AG10803 (cell line): Measurements from ENCODE around the gene CDK11B.
A peak's percentile ranks its signal among the peaks of the same experiment; 100 is the strongest.

Experiments
- DNase-seq: peaks from one replicate; pipeline ENCODE4 v3.0.0; 2010; ENCODE audit warnings: low read depth
- H3K4me3 ChIP-seq: 2 replicates; pipeline ENCODE4 v1.5.1; 2011; ENCODE audit warnings: mild to moderate bottlenecking, low read length, control low read depth
- CTCF ChIP-seq: conservative IDR thresholded peaks from 2 replicates; pipeline ENCODE4 v1.5.1; 2011; ENCODE audit warnings: mild to moderate bottlenecking, low read length, control low read depth, inconsistent platforms

Gene CDK11B

GRCh38 chr1:1616045-1616790, 42.6 kb downstream of the CDK11B start:
- TF ChIP-seq CTCF, result no peak
- DNase-seq, result peak; percentile 35

DNA sequence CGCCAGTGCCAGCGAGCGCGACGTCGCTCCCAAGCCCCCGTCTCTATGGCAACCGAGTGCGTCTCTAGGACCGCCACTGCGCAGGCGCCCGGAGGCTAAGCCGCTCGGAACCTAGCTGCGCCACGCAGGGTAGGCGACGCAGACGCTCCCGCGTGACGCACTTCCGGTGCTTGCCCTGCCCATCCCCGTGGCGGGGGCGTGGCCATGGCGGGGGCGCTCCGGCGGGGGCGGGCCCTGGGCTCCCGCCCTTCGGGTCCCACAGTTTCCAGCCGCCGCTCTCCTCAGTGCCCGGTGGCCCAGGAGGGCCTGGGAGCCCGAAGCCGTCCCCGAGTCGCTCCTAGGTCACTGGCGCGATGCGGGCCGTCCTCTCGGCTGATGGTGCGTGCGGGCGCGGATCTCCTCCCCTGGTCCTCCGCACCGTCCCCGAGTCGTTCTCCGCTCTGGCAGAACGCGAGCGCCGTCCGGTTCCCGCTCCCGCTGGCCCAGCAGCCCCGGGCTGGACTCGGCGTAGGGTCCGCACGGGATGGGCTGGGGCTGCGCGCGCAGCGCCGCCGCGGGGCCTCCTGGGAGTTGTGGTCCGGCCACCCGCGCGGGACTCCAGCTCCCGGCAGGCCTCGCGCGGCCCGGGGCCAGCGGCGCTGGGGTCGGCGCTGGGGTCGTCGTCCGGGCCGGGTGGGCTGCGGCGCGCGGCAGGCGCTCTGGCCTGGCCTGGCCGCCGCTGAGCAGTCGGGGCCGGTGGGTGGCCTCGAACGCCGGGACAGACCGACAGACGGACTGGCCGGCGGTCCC, 43.4 kb downstream of the CDK11B start, which contains the start of gene MIB2:
Gene MIB2 (plus strand): TSS at position 245 of the 789 bp plus-strand sequence. CDS start 7,953 bp downstream, outside the sequence.
- peak within 1 kb of the TSS; percentile 97 for H3K4me3 ChIP-seq
- no peak for TF ChIP-seq CTCF

More at GRCh38 chr1:1616045-1616790, 42.6 kb downstream of the CDK11B start:
- peak overlapping the region; percentile 71 for H3K4me3 ChIP-seq

DNA sequence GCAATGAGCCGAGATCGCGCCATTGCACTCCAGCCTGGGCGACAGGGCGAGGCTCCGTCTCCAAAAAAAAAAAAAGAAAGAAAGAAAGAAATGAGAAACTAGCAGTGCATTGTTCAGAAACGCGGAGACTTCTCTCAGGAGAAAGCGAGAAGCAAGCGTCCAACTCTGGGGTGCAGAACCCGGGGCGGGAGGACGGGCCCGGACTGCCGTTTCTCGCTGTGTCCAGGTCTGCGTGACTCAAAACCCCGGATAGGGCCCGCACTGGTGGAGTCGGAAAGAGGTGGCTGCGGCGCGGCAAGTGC, 43.9 kb downstream of the CDK11B start:
- TF ChIP-seq CTCF, result no peak
- DNase-seq, result no peak
- peak overlapping the region; percentile 97 for H3K4me3 ChIP-seq

More for the DNA sequence above, 43.4 kb downstream of the CDK11B start, which contains the start of gene MIB2:
- DNase-seq, result peak; percentile 93

DNA sequence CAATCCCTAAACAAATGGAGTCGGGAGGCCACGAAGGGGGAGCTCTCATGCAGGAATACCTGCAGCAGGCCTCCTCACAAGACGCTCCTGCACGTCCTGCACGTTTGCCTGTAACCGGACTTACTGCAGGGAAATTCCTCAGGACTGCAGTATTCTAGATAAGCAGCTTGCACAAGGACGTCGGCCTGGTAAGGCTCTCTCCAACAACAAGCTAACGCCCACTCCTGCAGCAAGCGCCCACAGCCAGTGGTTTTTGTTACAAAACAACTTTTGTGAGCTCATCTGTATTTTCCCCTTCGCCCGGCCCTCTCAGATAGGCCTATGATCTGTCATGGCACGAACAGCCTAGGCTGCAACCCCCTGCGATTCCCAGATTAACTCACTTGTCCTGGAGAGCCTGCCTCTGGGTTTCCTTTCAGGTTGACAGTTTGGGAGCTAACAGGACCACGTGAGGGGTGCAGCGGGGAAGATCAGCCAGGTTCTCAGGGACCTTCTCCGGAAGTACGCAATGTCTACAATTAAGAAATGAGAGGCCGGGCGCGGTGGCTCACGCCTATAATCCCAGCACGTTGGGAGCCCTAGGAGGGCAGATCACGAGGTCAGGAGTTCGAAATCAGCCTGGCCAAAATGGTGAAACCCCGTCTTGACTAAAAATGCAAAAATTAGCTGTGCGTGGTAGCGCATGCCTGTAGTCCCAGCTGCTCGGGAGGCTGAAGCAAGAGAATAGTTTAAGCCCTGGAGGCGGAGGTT, 44.4 kb downstream of the CDK11B start:
- no peak for TF ChIP-seq CTCF

DNA sequence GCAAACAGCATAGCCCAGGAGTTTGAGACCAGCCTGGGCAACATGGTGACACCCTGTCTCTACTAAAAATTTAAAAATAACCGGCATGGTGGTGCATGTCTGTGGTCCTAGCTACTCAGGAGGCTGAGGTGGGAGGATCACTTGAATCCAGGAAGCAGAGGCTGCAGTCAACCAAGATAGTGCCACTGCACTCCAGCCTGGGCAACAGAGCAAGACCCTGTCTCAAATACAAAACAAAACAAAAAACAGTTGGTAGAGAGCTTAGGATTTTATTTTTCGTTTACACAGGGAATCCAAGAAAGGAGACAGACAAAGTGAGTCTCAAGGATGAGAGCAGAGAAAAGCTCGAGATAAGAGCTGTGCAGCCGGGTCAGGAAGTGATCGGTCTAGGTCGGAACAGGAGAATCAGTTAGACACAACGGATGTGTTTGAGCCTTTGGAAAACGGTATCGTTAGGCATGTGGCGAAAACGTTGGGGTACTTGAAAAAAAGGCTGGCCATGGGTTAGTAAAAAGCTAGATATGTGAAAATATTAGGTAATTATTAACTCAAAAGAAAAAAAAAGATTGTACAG, 45.2 kb downstream of the CDK11B start:
- no peak for TF ChIP-seq CTCF
- peak overlapping the region; percentile 97 for H3K4me3 ChIP-seq
- DNase-seq, result no peak

More for the DNA sequence above, 44.4 kb downstream of the CDK11B start:
- H3K4me3 ChIP-seq, result peak overlapping the region; percentile 97
- DNase-seq, result peak; percentile 75

- no peak for DNase-seq
- H3K4me3 ChIP-seq, result no peak overlapping the region
- no peak for TF ChIP-seq CTCF
Observed at GRCh38 chr1:1612104-1612400, 46.8 kb downstream of the CDK11B start.
